NB4 (cell line): ENCODE data around the gene BNC2.

Source experiments
- CTCF ChIP-seq: IDR thresholded peaks from one replicate; pipeline ENCODE4 v1.5.1; 2012; ENCODE audit warnings: low read depth, low read length
- MAX ChIP-seq: IDR thresholded peaks from 2 replicates; pipeline ENCODE4 v1.6.1; 2011; ENCODE audit warnings: low read depth, low read length
- POLR2A ChIP-seq: IDR thresholded peaks from 2 replicates; pipeline ENCODE4 v1.6.1; 2011; ENCODE audit warnings: mild to moderate bottlenecking; ENCODE audit not compliant: insufficient read length; ENCODE audit errors: extremely low read depth

GRCh38 chr9:16469184-16469583 lies 401.3 kb downstream of the BNC2 start:
- no peak for TF ChIP-seq CTCF
- no peak for TF ChIP-seq POLR2A
- TF ChIP-seq MAX, result no peak
